ENCODE measurements around the gene BCKDHA.
A peak's percentile ranks its signal among the peaks of the same experiment; 100 is the strongest.

DNA sequence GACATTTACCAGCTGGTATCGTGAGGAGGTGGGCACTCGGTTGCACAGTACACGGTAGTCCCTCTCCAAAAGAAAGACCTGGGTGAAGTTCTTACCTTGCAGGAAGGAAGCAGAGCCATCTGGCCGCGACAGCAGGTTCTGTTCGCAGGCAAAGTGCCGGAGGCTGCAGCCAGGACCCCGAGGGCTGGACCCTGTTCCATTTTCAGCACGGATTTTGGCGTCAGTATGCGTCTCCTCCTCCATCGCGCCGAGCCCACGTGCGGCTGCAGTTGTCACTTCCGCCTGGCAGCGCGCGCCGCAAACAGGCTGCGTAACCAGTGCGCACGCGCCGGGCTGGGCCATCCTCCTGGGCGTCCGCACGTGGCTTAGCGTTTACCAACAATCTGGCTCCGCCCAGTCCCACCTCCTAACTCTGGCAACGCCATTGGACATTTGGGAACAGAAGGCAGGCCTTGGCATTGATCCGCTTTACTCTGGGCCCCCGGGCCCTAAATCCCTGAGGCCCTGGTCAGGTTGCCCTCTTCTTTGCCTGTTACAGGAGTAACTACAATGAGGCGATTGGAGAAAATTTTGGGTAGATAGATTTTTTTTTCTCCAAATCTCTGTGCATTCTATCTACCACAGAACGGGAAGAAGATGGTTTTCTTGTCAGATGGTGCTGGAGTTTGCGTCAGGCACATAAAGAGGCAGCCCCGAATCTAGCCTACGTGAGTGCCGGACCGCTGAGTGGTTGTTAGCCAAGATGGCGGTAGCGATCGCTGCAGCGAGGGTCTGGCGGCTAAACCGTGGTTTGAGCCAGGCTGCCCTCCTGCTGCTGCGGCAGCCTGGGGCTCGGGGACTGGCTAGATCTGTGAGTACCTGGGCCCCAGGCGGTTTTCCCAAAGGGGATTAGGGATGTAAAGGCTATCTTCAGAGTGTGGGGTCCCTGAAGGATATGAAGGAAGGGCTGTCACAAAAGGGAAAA is at the start of gene BCKDHA, which contains the start of gene EXOSC5:
- TF ChIP-seq CTCF (IDR thresholded peaks at IDR 0.05; ENCODE audit: low read depth, low read length) (no peak), POLR2A (IDR thresholded peaks at IDR 0.05; ENCODE audit: extremely low read depth, insufficient read length) (peak; percentile 43), MAX (IDR thresholded peaks at IDR 0.05; ENCODE audit: low read depth, low read length) (peak; percentile 99), MYC (IDR thresholded peaks at IDR 0.05; ENCODE audit: low read depth, low read length) (peak; percentile 97)
